ENCODE results near the gene CBARP.
"Not testable (repeated sequence)": the region's sequence is repeated elsewhere in the genome, so short reads cannot be mapped to it uniquely, and the experiment has no call there.

The CBARP gene

GRCh38 chr19:1253514-1254080, 15.8 kb upstream of the CBARP start:
- no peak for DNase-seq (ENCODE audit: low read depth in 2 of 2, low spot score in 1 of 2)

- DNase-seq (ENCODE audit: low read depth in 2 of 2, low spot score in 1 of 2), result peak in 1 of 2 donors; percentile 67
Measured at GRCh38 chr19:1252821-1253513, 15.2 kb upstream of the CBARP start.

GRCh38 chr19:1252221-1252820, 14.5 kb upstream of the CBARP start:
- peak in 1 of 2 donors; percentile 56 for DNase-seq (ENCODE audit: low read depth in 2 of 2, low spot score in 1 of 2)

- DNase-seq (ENCODE audit: low read depth in 2 of 2, low spot score in 1 of 2), result no peak
Measured at GRCh38 chr19:1251330-1252220, 13.8 kb upstream of the CBARP start.

- no peak for DNase-seq (ENCODE audit: low read depth in 2 of 2, low spot score in 1 of 2)
Measured at GRCh38 chr19:1250437-1251260, 12.8 kb upstream of the CBARP start.

DNA sequence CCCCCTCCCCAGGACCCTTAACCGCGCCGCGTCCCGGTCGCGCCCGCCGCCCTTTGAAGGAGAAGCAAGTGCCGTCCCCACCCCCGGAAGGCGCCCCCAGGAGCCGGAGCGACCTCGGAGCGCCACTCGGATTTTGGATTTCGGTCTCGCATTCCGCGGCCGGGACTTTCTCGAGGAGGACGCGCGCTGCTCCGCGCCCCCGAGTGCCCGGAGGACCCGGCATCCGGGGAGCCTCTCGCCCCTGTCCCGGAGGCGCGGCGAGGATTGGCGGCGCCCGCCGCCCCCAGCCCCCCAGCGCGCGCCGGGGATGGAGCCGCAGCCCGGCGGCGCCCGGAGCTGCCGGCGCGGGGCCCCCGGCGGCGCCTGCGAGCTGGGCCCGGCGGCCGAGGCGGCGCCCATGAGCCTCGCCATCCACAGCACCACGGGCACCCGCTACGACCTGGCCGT, 12.2 kb upstream of the CBARP start:
- DNase-seq (ENCODE audit: low read depth in 2 of 2, low spot score in 1 of 2), result no peak

- DNase-seq (ENCODE audit: low read depth in 2 of 2, low spot score in 1 of 2), result peak; percentile 81 to 92
Measured at GRCh38 chr19:1249298-1249989, 11.6 kb upstream of the CBARP start.

DNA sequence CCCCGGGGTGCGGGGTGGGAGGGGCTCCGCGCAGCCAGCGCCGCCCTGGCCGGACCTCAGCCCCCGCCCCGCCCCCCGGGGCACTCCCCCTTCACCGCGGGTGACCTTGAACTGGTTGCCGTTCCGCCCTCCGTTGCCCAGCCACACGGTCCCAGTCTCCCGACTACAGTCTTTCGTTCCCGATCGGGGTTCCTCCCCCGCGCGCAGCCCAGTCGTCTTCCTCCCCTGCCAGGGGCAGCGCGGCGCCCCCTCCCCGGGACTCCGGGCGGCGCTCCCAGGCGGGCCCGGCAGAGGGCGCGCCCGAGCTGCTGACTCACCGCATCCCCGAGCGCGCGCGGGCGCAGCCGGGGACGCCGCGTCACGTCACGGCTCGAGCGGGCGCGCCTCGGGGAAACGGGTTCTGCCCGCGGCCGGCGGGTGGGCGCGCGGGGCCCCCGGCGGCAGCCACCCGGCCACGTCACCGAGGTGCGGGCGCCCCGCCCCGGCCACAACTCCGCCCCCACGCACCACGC, 11.0 kb upstream of the CBARP start:
- DNase-seq (ENCODE audit: low read depth in 2 of 2, low spot score in 1 of 2), result peak in 1 of 2 donors; percentile 71

DNA sequence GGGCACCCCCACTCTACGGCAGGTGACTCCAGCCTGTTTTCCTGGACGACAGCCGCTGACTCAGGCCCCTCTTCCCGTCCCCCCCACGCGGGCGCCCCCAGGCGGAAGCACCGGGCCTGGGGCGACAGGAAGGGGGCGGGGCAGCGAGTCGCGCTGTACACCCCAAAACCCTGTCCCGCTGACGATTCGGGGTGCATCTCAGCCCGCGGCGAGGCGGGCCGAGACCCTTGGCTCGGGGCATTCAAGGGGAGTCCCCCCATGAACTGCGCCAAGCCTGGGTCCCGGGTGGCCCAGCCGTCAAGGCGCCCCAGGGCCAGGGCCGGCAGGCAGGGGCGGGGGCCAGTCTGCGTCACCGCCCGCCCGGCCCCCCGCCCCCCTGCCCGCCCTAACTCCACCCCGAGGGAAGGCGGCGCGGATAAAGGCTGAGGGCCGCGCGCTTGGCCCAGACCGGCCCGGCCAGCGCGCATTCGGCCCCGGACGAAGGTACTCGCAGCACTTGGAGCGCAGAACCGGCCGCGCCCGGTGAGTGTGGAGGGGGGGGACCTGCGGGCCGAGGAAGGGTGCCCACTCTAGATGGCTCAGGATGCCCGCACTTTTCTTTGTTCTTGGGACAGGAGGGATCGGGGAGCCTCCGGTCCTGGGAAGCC, 10.5 kb upstream of the CBARP start, which contains the start of gene MIDN:
Gene MIDN (plus strand): TSS at position 445 of the 647 bp plus-strand sequence. CDS start 1,714 bp downstream, outside the sequence.
- peak in 1 of 2 donors; percentile 63 for DNase-seq (ENCODE audit: low read depth in 2 of 2, low spot score in 1 of 2)

GRCh38 chr19:1247748-1248138, 9.9 kb upstream of the CBARP start:
- DNase-seq (ENCODE audit: low read depth in 2 of 2, low spot score in 1 of 2), result no peak

- DNase-seq (ENCODE audit: low read depth in 2 of 2, low spot score in 1 of 2), result not testable (repeated sequence)
Measured at GRCh38 chr19:1246265-1247087, 8.7 kb upstream of the CBARP start.

DNA sequence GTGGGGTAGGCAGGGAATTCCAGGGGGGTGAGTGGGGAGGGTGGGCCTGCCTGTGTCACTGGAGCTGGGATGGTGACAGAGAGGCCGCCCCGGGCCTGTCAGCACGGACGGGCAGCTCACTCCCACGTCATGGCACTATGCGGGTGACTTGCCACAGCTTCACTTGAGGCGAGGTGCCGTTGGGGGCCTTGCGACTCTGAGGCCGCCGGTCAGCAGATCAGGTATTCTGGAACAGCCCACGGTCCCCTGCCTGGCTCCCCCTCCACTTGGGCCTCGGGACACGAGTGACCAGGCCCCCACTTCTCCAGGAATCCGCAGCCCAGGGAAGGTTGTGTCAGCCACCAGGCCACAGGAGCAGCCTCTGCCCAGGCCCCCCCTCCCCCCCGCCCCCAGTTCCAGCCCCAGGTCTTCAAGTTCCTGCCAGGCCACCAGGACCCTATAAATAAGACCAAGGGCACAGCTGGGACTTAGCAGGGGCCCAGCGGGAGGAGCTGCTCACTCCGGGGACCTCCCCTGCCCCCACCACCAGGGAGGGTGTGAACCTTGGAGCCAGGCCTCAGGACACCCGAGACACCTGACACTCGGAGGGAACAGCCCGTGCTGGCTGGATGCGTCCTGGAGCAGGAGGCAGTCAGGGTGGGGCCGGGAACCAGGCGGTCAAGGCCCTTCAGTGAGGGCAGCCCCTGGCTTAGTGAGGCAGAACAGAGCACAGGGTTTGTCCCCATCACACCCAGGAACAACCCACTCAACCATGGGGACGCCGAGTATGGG, 7.9 kb upstream of the CBARP start:
- DNase-seq (ENCODE audit: low read depth in 2 of 2, low spot score in 1 of 2), result no peak

DNA sequence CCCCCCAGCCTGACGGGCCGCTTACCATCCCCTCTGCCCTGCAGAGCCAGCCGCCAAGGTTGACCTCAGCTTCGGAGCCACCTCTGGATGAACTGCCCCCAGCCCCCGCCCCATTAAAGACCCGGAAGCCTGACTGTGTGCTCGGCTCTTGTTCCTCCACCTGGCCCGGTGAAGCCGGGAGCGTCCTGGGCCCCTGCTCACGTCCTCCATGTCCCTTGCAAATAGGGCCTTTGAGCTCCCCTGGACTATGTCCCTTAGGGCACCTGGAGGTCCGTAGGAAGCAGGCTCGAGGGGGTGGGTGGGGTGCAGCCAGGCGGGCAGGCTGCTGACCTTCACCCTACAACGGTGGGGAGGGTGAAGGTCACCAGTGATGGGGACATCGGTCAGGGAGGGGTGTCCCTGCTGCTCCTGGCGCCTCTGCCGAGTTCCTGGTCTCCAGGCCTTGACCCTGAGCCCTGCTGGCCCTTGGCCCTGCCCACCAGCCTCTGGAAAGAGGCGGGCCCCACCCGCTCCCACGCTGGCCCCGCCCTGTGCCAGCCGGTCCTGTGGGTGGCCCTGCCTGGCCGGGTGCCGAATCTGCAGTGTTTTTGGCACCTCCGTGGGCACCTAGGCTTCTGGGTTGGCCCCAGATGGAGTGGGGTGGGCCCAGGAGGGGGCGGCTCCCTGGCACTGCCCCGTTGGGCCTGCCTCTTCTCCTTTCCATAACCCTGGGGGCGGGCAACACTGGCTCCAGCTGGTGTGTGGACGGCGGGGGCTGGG, 7.1 kb upstream of the CBARP start:
- DNase-seq (ENCODE audit: low read depth in 2 of 2, low spot score in 1 of 2), result no peak

GRCh38 chr19:1243768-1244692, 6.2 kb upstream of the CBARP start:
- peak; percentile 76 to 77 for DNase-seq (ENCODE audit: low read depth in 2 of 2, low spot score in 1 of 2)

- DNase-seq (ENCODE audit: low read depth in 2 of 2, low spot score in 1 of 2), result peak in 1 of 2 donors; percentile 90
Measured at GRCh38 chr19:1241417-1242095, 3.8 kb upstream of the CBARP start, which contains the start of gene ATP5F1D. TSS of gene ATP5F1D (plus strand) at chr19:1241751. CDS start at chr19:1241851, 100 bp downstream.

Measured in stimulated activated CD8-positive, alpha-beta memory T cell treated with anti-CD3 and anti-CD28 coated beads, Interleukin-4, amount 100 ng/mL, for 4 hours (primary cell).